Kidney (tissue), 14 donors: ENCODE measurements around the gene METTL27. TPM values are rescaled to one million over a fixed set of nuclear protein-coding genes. Genes with fewer than 3 reads are reported as not detected.

Experiments
- DNase-seq, 5 donors: peaks; one replicate each; pipeline ENCODE4 v3.0.0-alpha.2; 2013 to 2020
- FAIRE-seq: peaks from 2 replicates; lab custom pipeline; 2012; peaks lifted over from hg19 to GRCh38; lab: Jason Lieb, UNC
- H3K27ac ChIP-seq, 2 donors: one replicate each; pipeline ENCODE4 v1.7.0; 2013; ENCODE audit warnings: low read depth in 2 of 2, low read length in 2 of 2, inconsistent platforms in 1 of 2
- H3K27me3 ChIP-seq: one replicate; pipeline ENCODE4 v1.7.1; 2013; ENCODE audit warnings: low read length, inconsistent platforms; ENCODE audit not compliant: control insufficient read depth, insufficient read depth
- H3K36me3 ChIP-seq, 3 donors: one replicate each; pipeline versions ENCODE4 v1.7.0 to v1.7.1; 2013; ENCODE audit warnings: low read length in 3 of 3, control low read depth in 1 of 3, inconsistent platforms in 1 of 3; ENCODE audit not compliant: insufficient read depth in 3 of 3, control insufficient read depth in 2 of 3
- H3K4me1 ChIP-seq, 3 donors: one replicate each; pipeline versions ENCODE4 v1.7.0 to v1.7.1; 2013; ENCODE audit warnings: low read length in 3 of 3, inconsistent platforms in 1 of 3, low read depth in 1 of 3; ENCODE audit not compliant: control insufficient read depth in 2 of 3, insufficient read depth in 2 of 3
- H3K4me3 ChIP-seq, 3 donors: one replicate each; pipeline versions ENCODE4 v1.7.0 to v1.8.1; 2013; ENCODE audit warnings: low read length in 3 of 3, control low read depth in 1 of 3, inconsistent platforms in 1 of 3
- H3K9ac ChIP-seq, 3 donors: one replicate each; pipeline versions ENCODE4 v1.7.0 to v1.7.1; 2013; ENCODE audit warnings: low read length in 3 of 3, control low read depth in 1 of 3, inconsistent platforms in 1 of 3
- H3K9me3 ChIP-seq, 3 donors: one replicate each; pipeline versions ENCODE4 v1.7.0 to v1.7.1; 2013; ENCODE audit warnings: low read length in 3 of 3, control low read depth in 1 of 3, inconsistent platforms in 1 of 3; ENCODE audit not compliant: control insufficient read depth in 2 of 3, insufficient read depth in 1 of 3
- intact Hi-C: fragments of 100-400 bp; cut with DNase I; formaldehyde crosslinking; loops from one replicate; pipeline ENCODE4 v1.11.1; 2022
- polyA plus RNA-seq: library from polyadenylated mRNA; stranded (reverse); fragments of 350-450 nt; fragmentation: Illumina TruSeq; extraction: RNeasy Lipid Tissue Mini Kit (QIAGEN cat#74804); gene quantifications from one replicate; pipeline ENCODE4 v1.2.3, GENCODE V29; 2014; ENCODE audit warnings: low read depth, low replicate concordance; ENCODE audit not compliant: insufficient read depth
- total RNA-seq: library from RNA; stranded (reverse); fragmentation: NEBNext Ultra II Directional; extraction: Animal tissue kit (Norgen Biotek cat#: 25700); gene quantifications from one replicate; pipeline ENCODE4 v1.2.1, GENCODE V29; 2021
- TF ChIP-seq, protein P1 (sequence below): IDR thresholded peaks from 3 replicates; pipeline ENCODE4 v1.5.1; 2012; ENCODE audit warnings: mild to moderate bottlenecking, moderate library complexity, borderline replicate concordance; ENCODE audit not compliant: insufficient read depth; ENCODE audit errors: extremely low read depth
- donor health status: control.
- donor health status: control.
- donor health status: control.
- donor health status: control.
- donor health status: control.
- donor health status: DM: yes; HTN: yes; CAD: no.
- donor health status: Normal renal cell carcinoma (clear cell type).

Gene METTL27
- total and polyA plus RNA-seq, 2 donors from 2014 or later = 12.9 to 19.3 TPM

DNA sequence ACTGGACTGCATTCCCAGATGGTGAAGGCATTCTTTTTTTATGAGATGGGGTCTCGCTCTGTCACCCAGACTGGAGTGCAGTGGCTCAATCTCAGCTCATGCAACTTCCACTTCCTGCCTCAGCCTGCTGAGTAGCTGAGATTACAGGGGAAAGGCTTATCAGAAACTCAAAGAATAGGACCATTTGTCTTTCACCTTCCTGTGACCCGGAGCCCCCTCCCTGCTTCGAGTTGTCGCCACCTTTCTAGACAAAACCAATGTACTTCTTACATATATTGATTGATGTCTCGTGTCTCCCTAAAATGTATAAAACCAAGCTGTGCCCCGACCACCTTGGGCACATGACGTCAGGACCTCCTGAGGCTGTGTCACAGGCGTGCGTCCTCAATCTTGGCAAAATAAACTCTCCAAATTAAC, 1.8 kb upstream of the METTL27 start:
- FAIRE-seq (no peak), DNase-seq (peak in 2 of 5 donors; percentile 59 to 67)
- no peaks in the 10 kb centered on the region for H3K36me3 ChIP-seq
- H3K27ac ChIP-seq = no peak overlapping the region
- H3K9me3 ChIP-seq = no peaks in the 10 kb centered on the region
- no peak overlapping the region for H3K4me3 ChIP-seq
- TF ChIP-seq, protein P1, sequence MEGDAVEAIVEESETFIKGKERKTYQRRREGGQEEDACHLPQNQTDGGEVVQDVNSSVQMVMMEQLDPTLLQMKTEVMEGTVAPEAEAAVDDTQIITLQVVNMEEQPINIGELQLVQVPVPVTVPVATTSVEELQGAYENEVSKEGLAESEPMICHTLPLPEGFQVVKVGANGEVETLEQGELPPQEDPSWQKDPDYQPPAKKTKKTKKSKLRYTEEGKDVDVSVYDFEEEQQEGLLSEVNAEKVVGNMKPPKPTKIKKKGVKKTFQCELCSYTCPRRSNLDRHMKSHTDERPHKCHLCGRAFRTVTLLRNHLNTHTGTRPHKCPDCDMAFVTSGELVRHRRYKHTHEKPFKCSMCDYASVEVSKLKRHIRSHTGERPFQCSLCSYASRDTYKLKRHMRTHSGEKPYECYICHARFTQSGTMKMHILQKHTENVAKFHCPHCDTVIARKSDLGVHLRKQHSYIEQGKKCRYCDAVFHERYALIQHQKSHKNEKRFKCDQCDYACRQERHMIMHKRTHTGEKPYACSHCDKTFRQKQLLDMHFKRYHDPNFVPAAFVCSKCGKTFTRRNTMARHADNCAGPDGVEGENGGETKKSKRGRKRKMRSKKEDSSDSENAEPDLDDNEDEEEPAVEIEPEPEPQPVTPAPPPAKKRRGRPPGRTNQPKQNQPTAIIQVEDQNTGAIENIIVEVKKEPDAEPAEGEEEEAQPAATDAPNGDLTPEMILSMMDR = no peak
- H3K9ac ChIP-seq = no peak overlapping the region
- H3K4me1 ChIP-seq = peaks cover 0 to 7% (median 0%) of the 10 kb centered on the region in 3 donors
- intact Hi-C loops = no loop called here
- no peaks in the 10 kb centered on the region for H3K27me3 ChIP-seq

DNA sequence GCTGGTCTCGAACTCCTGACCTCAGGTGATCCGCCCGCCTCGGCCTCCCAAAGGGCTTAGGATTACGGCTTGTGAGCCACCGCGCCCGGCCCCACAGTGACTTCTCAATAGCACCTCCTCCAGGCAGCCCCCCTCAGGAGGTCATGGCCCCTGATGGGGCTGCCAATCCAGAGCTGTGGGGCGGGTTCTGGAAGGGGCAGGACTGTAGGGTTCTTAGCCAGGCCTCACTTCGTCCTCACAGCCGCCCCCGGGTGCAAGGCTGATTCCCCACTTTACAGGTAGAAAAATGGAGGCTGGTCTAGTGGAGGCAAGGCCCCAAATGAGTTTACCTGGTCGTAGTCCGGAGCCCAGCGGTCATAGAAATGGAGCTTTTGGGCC, 638 bp downstream of the METTL27 start:
- H3K36me3 ChIP-seq = no peaks in the 10 kb centered on the region
- H3K4me1 ChIP-seq = peaks cover 0 to 7% (median 0%) of the 10 kb centered on the region in 3 donors
- H3K27ac ChIP-seq = no peak overlapping the region
- no peaks in the 10 kb centered on the region for H3K9me3 ChIP-seq
- H3K27me3 ChIP-seq = no peaks in the 10 kb centered on the region
- peak in 1 of 5 donors; percentile 73 for DNase-seq
- peak overlapping the region; percentile 39 to 87 (median 67) for H3K9ac ChIP-seq
- intact Hi-C loops = no loop called here
- H3K4me3 ChIP-seq = peak overlapping the region; percentile 64 to 82 (median 66)
- FAIRE-seq = no peak
- TF ChIP-seq, protein P1 = no peak

DNA sequence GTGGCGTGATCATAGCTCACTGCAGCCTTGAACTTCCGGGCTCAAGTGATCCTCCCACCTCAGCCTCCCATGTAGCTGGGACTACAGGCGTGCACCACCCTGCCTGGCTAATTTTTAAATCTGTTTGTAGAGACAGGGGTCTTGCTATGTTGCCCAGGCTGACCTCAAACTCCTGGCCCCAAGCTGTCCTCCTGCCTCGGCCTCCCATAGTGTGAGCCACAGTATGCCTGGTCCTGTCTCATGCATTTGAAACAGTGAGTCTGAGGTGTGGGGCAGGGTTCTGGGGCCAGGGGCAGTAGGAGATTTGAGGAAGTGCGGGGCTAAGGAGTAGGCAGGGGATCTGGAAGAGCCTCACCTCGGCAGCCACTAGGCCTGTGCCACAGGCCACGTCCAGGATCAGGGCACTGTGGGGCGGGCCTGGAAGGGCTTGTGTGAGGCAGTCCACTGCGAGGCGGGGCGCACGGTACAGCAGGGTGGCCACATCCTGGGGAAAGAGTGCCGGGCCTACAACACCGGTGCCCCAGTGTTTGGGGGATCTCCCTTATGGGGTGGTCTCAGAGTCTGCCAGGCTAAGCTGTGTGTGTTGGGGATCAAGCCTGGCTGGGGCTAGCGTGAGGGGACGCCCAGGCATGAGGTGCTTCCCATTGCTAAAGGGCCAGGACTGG, 1.5 kb downstream of the METTL27 start:
- no peak overlapping the region for H3K4me3 ChIP-seq
- TF ChIP-seq, protein P1 = no peak
- no peak overlapping the region for H3K9ac ChIP-seq
- H3K9me3 ChIP-seq = no peaks in the 10 kb centered on the region
- no peaks in the 10 kb centered on the region for H3K27me3 ChIP-seq
- no peaks in the 10 kb centered on the region for H3K36me3 ChIP-seq
- DNase-seq (no peak), FAIRE-seq (no peak)
- H3K27ac ChIP-seq = no peak overlapping the region
- intact Hi-C loops = no loop called here
- H3K4me1 ChIP-seq = peaks cover 0 to 7% (median 0%) of the 10 kb centered on the region in 3 donors
